22Rv1 (cell line): Measurements from ENCODE around the gene HSDL1.

Source experiments
- CTCF ChIP-seq: fragments of 450-650 bp; IDR thresholded peaks from 2 replicates; pipeline ENCODE4 v1.5.1; 2017; ENCODE audit warnings: mild to moderate bottlenecking
- ZFX ChIP-seq: fragments of 450-650 bp; IDR thresholded peaks from 2 replicates; pipeline ENCODE4 v1.6.1; 2017; ENCODE audit warnings: antibody characterized with exemption, borderline replicate concordance

- no peak for TF ChIP-seq CTCF
- no peak for TF ChIP-seq ZFX
Measured at GRCh38 chr16:84111525-84111924, 33.5 kb downstream of the HSDL1 start.
